ENCODE measurements around the gene ATP2B2. TPM values are rescaled to one million over a fixed set of nuclear protein-coding genes. Genes with fewer than 3 reads are reported as not detected.

ATP2B2 gene
- total RNA-seq, 1 donor from 2014 or later = 3.7 TPM

- Histone ChIP-seq H3K9ac (ENCODE audit: low read depth in 1 of 3, low read length in 3 of 3) (peak overlapping the region in 2 of 3 donors; percentile 16 to 24), H3K9me3 (ENCODE audit: control insufficient read depth in 3 of 3, low read length in 3 of 3) (no peaks in the 10 kb centered on the region), H3K36me3 (ENCODE audit: control insufficient read depth in 3 of 3, insufficient read depth in 3 of 3, low read length in 3 of 3) (peaks cover 0 to 7% (median 0%) of the 10 kb centered on the region in 3 donors), H3K27me3 (ENCODE audit: control insufficient read depth in 3 of 3, insufficient read depth in 3 of 3, low read length in 3 of 3) (no peaks in the 10 kb centered on the region), H3K4me3 (ENCODE audit: low read length in 3 of 3) (no peak overlapping the region), H3K27ac (ENCODE audit: low read depth, low read length) (no peak overlapping the region), H3K4me1 (ENCODE audit: control insufficient read depth in 3 of 3, insufficient read depth in 3 of 3, low read length in 3 of 3) (peaks cover 3 to 25% (median 4%) of the 10 kb centered on the region in 3 donors)
Measured at GRCh38 chr3:10411598-10412332, 93.6 kb downstream of the ATP2B2 start.

GRCh38 chr3:10410383-10411002 lies 94.9 kb downstream of the ATP2B2 start:
- Histone ChIP-seq H3K9me3 (ENCODE audit: control insufficient read depth in 3 of 3, low read length in 3 of 3) (no peaks in the 10 kb centered on the region), H3K27ac (ENCODE audit: low read depth, low read length) (no peak overlapping the region), H3K36me3 (ENCODE audit: control insufficient read depth in 3 of 3, insufficient read depth in 3 of 3, low read length in 3 of 3) (peaks cover 0 to 7% (median 0%) of the 10 kb centered on the region in 3 donors), H3K27me3 (ENCODE audit: control insufficient read depth in 3 of 3, insufficient read depth in 3 of 3, low read length in 3 of 3) (no peaks in the 10 kb centered on the region), H3K4me3 (ENCODE audit: low read length in 3 of 3) (no peak overlapping the region), H3K9ac (ENCODE audit: low read depth in 1 of 3, low read length in 3 of 3) (no peak overlapping the region), H3K4me1 (ENCODE audit: control insufficient read depth in 3 of 3, insufficient read depth in 3 of 3, low read length in 3 of 3) (peaks cover 3 to 25% (median 4%) of the 10 kb centered on the region in 3 donors)

- Histone ChIP-seq H3K4me1 (ENCODE audit: control insufficient read depth in 3 of 3, insufficient read depth in 3 of 3, low read length in 3 of 3) (peaks cover 3 to 21% (median 4%) of the 10 kb centered on the region in 3 donors), H3K9ac (ENCODE audit: low read depth in 1 of 3, low read length in 3 of 3) (no peak overlapping the region), H3K36me3 (ENCODE audit: control insufficient read depth in 3 of 3, insufficient read depth in 3 of 3, low read length in 3 of 3) (peaks cover 0 to 10% (median 3%) of the 10 kb centered on the region in 3 donors), H3K27me3 (ENCODE audit: control insufficient read depth in 3 of 3, insufficient read depth in 3 of 3, low read length in 3 of 3) (no peaks in the 10 kb centered on the region), H3K27ac (ENCODE audit: low read depth, low read length) (no peak overlapping the region), H3K9me3 (ENCODE audit: control insufficient read depth in 3 of 3, low read length in 3 of 3) (no peaks in the 10 kb centered on the region), H3K4me3 (ENCODE audit: low read length in 3 of 3) (no peak overlapping the region)
Measured at GRCh38 chr3:10408680-10409079, 96.7 kb downstream of the ATP2B2 start.

- H3K9ac ChIP-seq (ENCODE audit: low read depth in 1 of 3, low read length in 3 of 3) = no peak overlapping the region
- H3K27ac ChIP-seq (ENCODE audit: low read depth, low read length) = no peak overlapping the region
- peaks cover 0 to 13% (median 3%) of the 10 kb centered on the region in 3 donors for H3K4me1 ChIP-seq (ENCODE audit: control insufficient read depth in 3 of 3, insufficient read depth in 3 of 3, low read length in 3 of 3)
- peaks cover 0 to 12% (median 6%) of the 10 kb centered on the region in 3 donors for H3K36me3 ChIP-seq (ENCODE audit: control insufficient read depth in 3 of 3, insufficient read depth in 3 of 3, low read length in 3 of 3)
- H3K4me3 ChIP-seq (ENCODE audit: low read length in 3 of 3) = no peak overlapping the region
- H3K9me3 ChIP-seq (ENCODE audit: control insufficient read depth in 3 of 3, low read length in 3 of 3) = no peaks in the 10 kb centered on the region
- no peaks in the 10 kb centered on the region for H3K27me3 ChIP-seq (ENCODE audit: control insufficient read depth in 3 of 3, insufficient read depth in 3 of 3, low read length in 3 of 3)
Measured at GRCh38 chr3:10407361-10407760, 98.0 kb downstream of the ATP2B2 start.

GRCh38 chr3:10406414-10406813 lies 99.0 kb downstream of the ATP2B2 start:
- H3K36me3 ChIP-seq (ENCODE audit: control insufficient read depth in 3 of 3, insufficient read depth in 3 of 3, low read length in 3 of 3) = peaks cover 0 to 20% (median 11%) of the 10 kb centered on the region in 3 donors
- H3K9me3 ChIP-seq (ENCODE audit: control insufficient read depth in 3 of 3, low read length in 3 of 3) = no peaks in the 10 kb centered on the region
- no peak overlapping the region for H3K9ac ChIP-seq (ENCODE audit: low read depth in 1 of 3, low read length in 3 of 3)
- no peak overlapping the region for H3K27ac ChIP-seq (ENCODE audit: low read depth, low read length)
- peaks cover 0 to 4% (median 3%) of the 10 kb centered on the region in 3 donors for H3K4me1 ChIP-seq (ENCODE audit: control insufficient read depth in 3 of 3, insufficient read depth in 3 of 3, low read length in 3 of 3)
- H3K27me3 ChIP-seq (ENCODE audit: control insufficient read depth in 3 of 3, insufficient read depth in 3 of 3, low read length in 3 of 3) = no peaks in the 10 kb centered on the region
- no peak overlapping the region for H3K4me3 ChIP-seq (ENCODE audit: low read length in 3 of 3)

GRCh38 chr3:10405816-10406215 lies 99.6 kb downstream of the ATP2B2 start:
- Histone ChIP-seq H3K27me3 (ENCODE audit: control insufficient read depth in 3 of 3, insufficient read depth in 3 of 3, low read length in 3 of 3) (no peaks in the 10 kb centered on the region), H3K4me3 (ENCODE audit: low read length in 3 of 3) (no peak overlapping the region), H3K4me1 (ENCODE audit: control insufficient read depth in 3 of 3, insufficient read depth in 3 of 3, low read length in 3 of 3) (peaks cover 0 to 4% (median 3%) of the 10 kb centered on the region in 3 donors), H3K9ac (ENCODE audit: low read depth in 1 of 3, low read length in 3 of 3) (no peak overlapping the region), H3K9me3 (ENCODE audit: control insufficient read depth in 3 of 3, low read length in 3 of 3) (no peaks in the 10 kb centered on the region), H3K27ac (ENCODE audit: low read depth, low read length) (no peak overlapping the region), H3K36me3 (ENCODE audit: control insufficient read depth in 3 of 3, insufficient read depth in 3 of 3, low read length in 3 of 3) (peaks cover 1 to 25% (median 15%) of the 10 kb centered on the region in 3 donors)

- no peak overlapping the region for H3K9ac ChIP-seq (ENCODE audit: low read depth in 1 of 3, low read length in 3 of 3)
- no peaks in the 10 kb centered on the region for H3K27me3 ChIP-seq (ENCODE audit: control insufficient read depth in 3 of 3, insufficient read depth in 3 of 3, low read length in 3 of 3)
- H3K4me1 ChIP-seq (ENCODE audit: control insufficient read depth in 3 of 3, insufficient read depth in 3 of 3, low read length in 3 of 3) = peaks cover 0 to 4% (median 3%) of the 10 kb centered on the region in 3 donors
- H3K9me3 ChIP-seq (ENCODE audit: control insufficient read depth in 3 of 3, low read length in 3 of 3) = no peaks in the 10 kb centered on the region
- no peak overlapping the region for H3K4me3 ChIP-seq (ENCODE audit: low read length in 3 of 3)
- H3K27ac ChIP-seq (ENCODE audit: low read depth, low read length) = no peak overlapping the region
- H3K36me3 ChIP-seq (ENCODE audit: control insufficient read depth in 3 of 3, insufficient read depth in 3 of 3, low read length in 3 of 3) = peaks cover 6 to 28% (median 23%) of the 10 kb centered on the region in 3 donors
Measured at GRCh38 chr3:10404876-10405275, 100.5 kb downstream of the ATP2B2 start.

- Histone ChIP-seq H3K36me3 (ENCODE audit: control insufficient read depth in 3 of 3, insufficient read depth in 3 of 3, low read length in 3 of 3) (peaks cover 8 to 27% (median 24%) of the 10 kb centered on the region in 3 donors), H3K9ac (ENCODE audit: low read depth in 1 of 3, low read length in 3 of 3) (no peak overlapping the region), H3K9me3 (ENCODE audit: control insufficient read depth in 3 of 3, low read length in 3 of 3) (no peaks in the 10 kb centered on the region), H3K27me3 (ENCODE audit: control insufficient read depth in 3 of 3, insufficient read depth in 3 of 3, low read length in 3 of 3) (no peaks in the 10 kb centered on the region), H3K4me3 (ENCODE audit: low read length in 3 of 3) (no peak overlapping the region), H3K4me1 (ENCODE audit: control insufficient read depth in 3 of 3, insufficient read depth in 3 of 3, low read length in 3 of 3) (peaks cover 0 to 4% (median 3%) of the 10 kb centered on the region in 3 donors), H3K27ac (ENCODE audit: low read depth, low read length) (no peak overlapping the region)
Measured at GRCh38 chr3:10404377-10404776, 101.0 kb downstream of the ATP2B2 start.

GRCh38 chr3:10401990-10402761 lies 103.2 kb downstream of the ATP2B2 start:
- no peaks in the 10 kb centered on the region for H3K27me3 ChIP-seq (ENCODE audit: control insufficient read depth in 3 of 3, insufficient read depth in 3 of 3, low read length in 3 of 3)
- no peak overlapping the region for H3K27ac ChIP-seq (ENCODE audit: low read depth, low read length)
- no peak overlapping the region for H3K4me3 ChIP-seq (ENCODE audit: low read length in 3 of 3)
- H3K9ac ChIP-seq (ENCODE audit: low read depth in 1 of 3, low read length in 3 of 3) = no peak overlapping the region
- H3K4me1 ChIP-seq (ENCODE audit: control insufficient read depth in 3 of 3, insufficient read depth in 3 of 3, low read length in 3 of 3) = peaks cover 16 to 20% (median 20%) of the 10 kb centered on the region in 3 donors
- H3K36me3 ChIP-seq (ENCODE audit: control insufficient read depth in 3 of 3, insufficient read depth in 3 of 3, low read length in 3 of 3) = peaks cover 9 to 28% (median 26%) of the 10 kb centered on the region in 3 donors
- no peaks in the 10 kb centered on the region for H3K9me3 ChIP-seq (ENCODE audit: control insufficient read depth in 3 of 3, low read length in 3 of 3)
